ENCODE data around the gene CAT. TPM values are rescaled to one million over a fixed set of nuclear protein-coding genes. Genes with fewer than 3 reads are reported as not detected.

The CAT gene
- total RNA-seq, 1 donor from 2014 or later = 135 TPM

- ATAC-seq (ENCODE audit: poor library complexity) (no peak), DNase-seq (no peak)
- intact Hi-C loops (cut with DNase I) = no loop called here
These were observed 44.6 kb downstream of the CAT start for GRCh38 chr11:34483106-34483874.

DNA sequence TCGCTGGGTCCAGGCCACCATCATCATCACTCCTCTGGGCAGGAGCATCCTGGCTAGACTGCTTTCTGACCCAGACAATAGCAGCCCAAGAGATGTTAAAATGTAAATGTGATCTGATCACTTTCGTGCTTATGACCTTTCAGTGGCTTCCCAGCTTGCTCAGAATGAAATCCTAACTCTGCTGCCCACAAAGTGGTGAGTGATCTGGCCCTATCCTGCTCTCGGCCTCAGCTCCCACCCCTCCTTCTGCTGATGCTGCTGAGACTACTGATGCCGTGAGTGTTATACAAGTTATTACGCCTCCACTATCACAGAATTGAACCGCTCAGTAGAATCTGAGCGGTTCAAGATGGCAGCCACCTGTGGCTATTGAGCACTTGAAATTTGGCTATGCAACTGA is 48.7 kb downstream of the CAT start:
- DNase-seq = no peak
- intact Hi-C loops (cut with DNase I) = no loop called here
- ATAC-seq (ENCODE audit: poor library complexity) = no peak

GRCh38 chr11:34488855-34489557 is 50.3 kb downstream of the CAT start:
- ATAC-seq (ENCODE audit: poor library complexity) (no peak), DNase-seq (no peak)
- intact Hi-C loops (cut with DNase I) = no loop called here

DNA sequence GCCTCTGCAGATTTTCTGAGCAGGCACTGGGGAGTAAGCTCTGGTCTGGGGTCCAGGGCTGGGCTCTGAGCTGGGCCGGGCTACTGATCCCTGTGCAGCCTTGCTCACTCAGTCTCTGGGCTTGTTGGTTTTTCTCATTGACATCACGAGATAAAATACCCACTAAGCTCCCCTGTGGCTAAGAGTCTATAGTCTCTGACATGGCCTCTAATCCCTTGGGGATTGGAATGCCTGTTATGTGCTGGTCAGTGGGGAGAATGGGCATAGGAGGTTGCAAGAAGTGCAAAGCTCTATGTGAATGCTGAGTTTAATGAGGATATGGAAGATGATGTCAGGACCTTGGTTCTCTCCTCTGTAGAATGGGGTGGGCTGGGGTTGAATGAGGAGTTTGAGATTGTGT is 51.6 kb downstream of the CAT start:
- ATAC-seq (ENCODE audit: poor library complexity) (no peak), DNase-seq (no peak)
- intact Hi-C loops (cut with DNase I) = loop anchor here (5.0 kb wide), 1 partner anchor 123 kb away; no protein-coding TSS in a partner anchor

GRCh38 chr11:34492806-34493414 is 54.2 kb downstream of the CAT start:
- intact Hi-C loops (cut with DNase I) = loop anchor here (5.0 kb wide), 1 partner anchor 126 kb away; no protein-coding TSS in a partner anchor
- DNase-seq = peak; percentile 57
- peak; percentile 48 for ATAC-seq (ENCODE audit: poor library complexity)

DNA sequence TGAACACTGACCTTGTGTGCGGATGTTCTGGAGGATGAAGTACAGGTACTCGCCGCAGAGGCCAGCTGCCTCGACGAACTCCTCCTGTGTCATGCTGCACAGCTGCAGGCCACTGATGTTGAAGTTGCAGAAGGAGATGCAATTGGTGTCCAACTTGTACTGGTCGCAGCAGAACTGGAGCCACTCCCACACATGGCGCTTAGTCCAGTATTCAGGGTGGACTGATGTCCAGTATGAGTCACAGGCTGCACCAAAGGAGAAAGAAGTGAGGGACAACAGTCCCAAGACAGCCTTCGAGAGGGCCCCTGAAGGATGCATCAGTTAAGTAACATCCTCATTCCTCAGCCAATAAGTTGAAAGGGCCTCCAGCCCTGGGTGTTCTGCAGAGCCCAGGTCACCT is 54.7 kb downstream of the CAT start:
- no peak for ATAC-seq (ENCODE audit: poor library complexity)
- no peak for DNase-seq
- intact Hi-C loops (cut with DNase I) = loop anchor here (5.0 kb wide), 1 partner anchor 126 kb away; no protein-coding TSS in a partner anchor

- intact Hi-C loops (cut with DNase I) = loop anchor here (5.0 kb wide), 1 partner anchor 127 kb away; no protein-coding TSS in a partner anchor
- no peak for ATAC-seq (ENCODE audit: poor library complexity)
- no peak for DNase-seq
These were observed 55.3 kb downstream of the CAT start for GRCh38 chr11:34493926-34494595.

DNA sequence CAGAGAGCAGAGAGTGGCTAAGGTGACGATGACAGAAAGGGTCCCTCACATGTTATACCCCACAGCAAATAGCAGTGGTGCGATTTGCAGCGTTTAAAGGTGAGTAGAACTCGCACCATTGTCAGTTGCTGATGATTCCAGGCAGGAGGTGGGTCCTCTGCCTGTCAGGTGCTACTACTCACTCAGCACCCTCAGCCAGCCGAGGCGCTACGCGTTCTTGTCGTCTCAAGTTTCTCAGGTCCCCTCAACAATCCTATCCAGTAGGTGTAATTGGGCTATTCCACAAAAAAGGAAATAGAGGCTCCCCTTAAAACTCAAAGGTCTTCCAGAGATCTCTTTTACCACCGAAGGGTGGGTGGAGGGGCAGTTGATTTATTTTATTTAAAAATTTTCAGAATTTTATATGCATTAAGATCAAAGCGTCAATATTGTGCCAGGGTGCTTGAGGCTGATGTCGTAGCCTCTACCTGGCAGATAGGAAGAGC is 56.5 kb downstream of the CAT start:
- intact Hi-C loops (cut with DNase I) = no loop called here
- ATAC-seq (ENCODE audit: poor library complexity) = no peak
- no peak for DNase-seq

DNA sequence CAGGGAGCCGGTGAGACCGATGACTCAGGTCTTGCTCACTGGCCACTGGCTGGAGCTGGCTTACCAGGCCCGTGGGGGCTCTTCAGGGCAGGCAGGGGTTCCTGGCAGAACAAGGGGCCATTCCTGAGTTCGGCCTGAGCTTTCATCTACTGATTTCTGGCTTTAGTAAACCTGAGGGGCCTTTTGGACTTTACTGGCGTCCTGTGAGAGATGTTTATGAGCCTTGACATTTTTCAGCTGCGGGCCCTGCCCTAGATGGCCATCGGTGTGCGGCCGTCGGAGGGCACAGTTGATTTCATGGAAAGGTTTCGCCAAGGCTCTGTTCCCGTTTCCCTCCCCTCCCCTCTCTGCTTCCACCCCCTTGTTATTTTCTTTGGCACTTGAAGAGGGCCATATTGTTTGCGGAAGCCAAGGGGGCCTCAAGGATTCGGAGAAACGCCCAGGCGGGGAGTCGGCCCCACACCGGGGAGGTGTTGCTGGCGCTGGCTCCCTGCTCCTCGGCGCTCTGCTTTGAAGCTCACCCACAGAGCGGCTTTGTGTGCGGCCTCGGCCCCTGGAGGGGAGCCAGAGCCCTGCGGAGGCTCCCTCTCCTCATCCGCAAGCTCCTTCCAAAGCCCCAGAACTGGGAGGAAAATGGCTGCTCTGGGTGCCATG is 57.1 kb downstream of the CAT start:
- no peak for DNase-seq
- intact Hi-C loops (cut with DNase I) = no loop called here
- ATAC-seq (ENCODE audit: poor library complexity) = no peak

- ATAC-seq (ENCODE audit: poor library complexity) (no peak), DNase-seq (no peak)
- intact Hi-C loops (cut with DNase I) = no loop called here
These were observed 61.2 kb downstream of the CAT start for GRCh38 chr11:34499719-34500500.

- intact Hi-C loops (cut with DNase I) = no loop called here
- no peak for DNase-seq
- ATAC-seq (ENCODE audit: poor library complexity) = peak; percentile 41
These were observed 62.8 kb downstream of the CAT start for GRCh38 chr11:34501500-34501899.

DNA sequence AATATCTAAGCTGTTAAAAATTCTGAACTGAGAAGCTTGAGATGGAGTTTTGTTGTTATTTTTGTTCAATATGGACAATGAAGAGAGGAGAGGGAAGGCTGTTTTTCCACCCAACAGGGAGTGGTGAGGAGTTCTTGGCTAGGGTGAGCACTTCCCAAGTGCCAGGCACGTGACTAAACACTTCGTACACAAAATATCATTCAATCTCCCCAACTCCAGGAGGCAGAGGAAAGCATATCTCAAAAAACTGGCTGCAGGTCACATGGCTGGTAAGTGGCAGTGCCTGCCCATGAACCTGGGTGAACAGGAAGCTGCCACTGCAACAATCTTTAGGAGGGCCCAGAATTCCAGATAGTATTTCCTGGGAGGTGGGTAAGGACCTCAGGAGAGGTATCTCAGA is 63.2 kb downstream of the CAT start:
- DNase-seq = no peak
- intact Hi-C loops (cut with DNase I) = no loop called here
- ATAC-seq (ENCODE audit: poor library complexity) = no peak

DNA sequence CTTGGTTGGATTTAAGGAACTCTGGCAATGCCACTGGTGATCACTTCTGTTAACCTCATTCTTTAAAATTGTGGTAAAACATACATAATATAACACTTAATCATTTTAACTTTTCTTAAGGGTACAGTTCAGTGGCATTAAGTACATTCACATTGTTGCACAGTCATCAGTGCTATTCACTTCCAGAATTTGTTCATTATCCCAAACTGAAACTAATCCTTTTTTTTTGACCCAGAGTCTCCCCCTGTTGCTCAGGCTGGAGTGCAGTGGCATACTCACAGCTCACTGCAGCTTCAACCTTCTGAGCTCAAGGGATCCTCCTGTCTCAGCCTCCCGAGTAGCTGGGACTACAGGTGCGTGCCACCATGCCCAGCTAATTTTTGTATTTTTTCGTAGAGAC is 64.2 kb downstream of the CAT start:
- no peak for ATAC-seq (ENCODE audit: poor library complexity)
- no peak for DNase-seq
- intact Hi-C loops (cut with DNase I) = no loop called here

DNA sequence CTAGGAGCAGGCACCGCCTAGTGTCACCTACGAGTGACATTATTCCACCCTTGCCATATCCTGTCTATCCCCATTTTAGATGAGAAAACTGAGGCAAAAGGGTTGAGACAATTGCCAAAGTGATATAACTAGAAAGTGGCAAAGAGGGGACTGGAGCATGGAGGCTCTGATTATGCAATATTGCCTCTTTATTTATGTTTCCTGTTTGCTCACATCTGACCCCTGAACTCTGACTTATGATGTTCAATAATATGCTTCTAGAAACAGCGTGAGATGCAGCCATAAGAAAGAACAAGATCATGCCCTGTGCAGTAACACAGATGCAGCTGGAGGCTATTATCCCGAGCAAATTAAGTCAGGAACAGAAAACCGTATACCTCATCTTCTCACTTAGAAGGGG is 67.1 kb downstream of the CAT start:
- DNase-seq = no peak
- intact Hi-C loops (cut with DNase I) = no loop called here
- ATAC-seq (ENCODE audit: poor library complexity) = no peak

DNA sequence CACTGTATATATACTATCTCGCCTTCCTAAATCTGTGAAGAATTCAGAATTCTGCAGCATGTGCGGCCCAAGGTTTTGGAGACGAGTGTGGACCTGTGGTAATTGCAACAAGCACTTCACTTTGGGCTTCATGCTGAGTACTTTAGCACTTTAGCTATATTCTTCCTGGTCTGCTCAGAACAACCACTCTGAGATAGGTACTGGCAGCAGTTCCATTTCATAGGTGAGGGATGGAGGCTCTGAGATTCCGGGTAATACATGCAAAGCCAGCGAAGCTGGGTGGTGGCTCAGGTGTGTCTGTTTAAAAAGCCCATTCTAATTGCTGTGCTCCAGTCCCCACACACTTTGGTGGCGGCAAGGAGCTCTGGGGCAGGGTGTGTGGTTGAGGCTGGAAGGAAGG is 68.4 kb downstream of the CAT start:
- DNase-seq = no peak
- intact Hi-C loops (cut with DNase I) = no loop called here
- ATAC-seq (ENCODE audit: poor library complexity) = no peak

DNA sequence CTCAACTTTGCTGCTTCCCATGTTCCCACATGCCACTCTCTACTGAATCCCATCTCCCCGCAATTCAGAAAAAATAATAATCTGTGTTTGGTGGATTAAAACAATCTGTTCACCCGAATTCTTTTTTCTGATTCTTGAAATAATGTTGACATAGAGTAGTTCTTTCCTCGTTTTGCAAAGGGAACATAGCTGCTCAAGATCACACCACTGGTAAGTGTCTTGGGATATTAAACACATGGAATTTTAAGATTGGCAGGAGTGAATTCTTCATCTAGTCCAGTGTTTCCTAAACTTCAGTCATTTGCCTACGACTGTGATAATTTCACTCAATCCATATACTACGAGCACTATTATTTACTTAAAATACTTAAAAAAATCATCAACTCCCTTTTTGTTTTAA is 68.9 kb downstream of the CAT start:
- DNase-seq (no peak), ATAC-seq (ENCODE audit: poor library complexity) (no peak)
- intact Hi-C loops (cut with DNase I) = no loop called here

GRCh38 chr11:34508524-34508923 is 69.8 kb downstream of the CAT start:
- ATAC-seq (ENCODE audit: poor library complexity) (no peak), DNase-seq (no peak)
- intact Hi-C loops (cut with DNase I) = no loop called here

DNA sequence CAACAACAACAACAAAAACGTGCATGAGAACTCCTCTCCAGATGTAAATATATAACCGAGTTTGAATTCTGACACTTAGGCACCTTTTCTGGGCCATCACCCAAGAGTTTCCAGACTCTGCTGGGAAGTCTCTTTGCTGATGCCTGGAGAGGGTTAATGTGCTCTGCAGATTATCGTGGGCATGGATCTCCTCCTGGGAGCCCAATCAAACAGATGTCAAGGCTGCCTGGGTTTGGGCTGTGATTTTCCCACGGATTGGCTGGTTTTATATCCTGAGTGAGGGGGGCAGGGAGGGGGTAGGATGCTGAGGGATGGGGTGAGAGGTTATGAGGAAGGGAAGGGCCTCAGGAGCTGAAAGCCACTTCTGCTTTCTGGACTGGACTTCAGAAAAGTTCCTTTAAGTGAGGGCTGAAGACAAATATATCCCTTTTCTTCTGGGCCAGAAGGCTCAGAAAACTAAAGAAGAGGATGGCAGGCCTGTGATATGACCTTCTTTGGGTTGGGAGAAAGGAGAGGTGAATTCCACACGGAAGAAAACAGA is 70.7 kb downstream of the CAT start:
- ATAC-seq (ENCODE audit: poor library complexity) (no peak), DNase-seq (no peak)
- intact Hi-C loops (cut with DNase I) = no loop called here
